GM18502 (cell line): Measurements from ENCODE around the gene LLGL2.

Experiments
- ATAC-seq: cut with Tn5 transposase; IDR thresholded peaks from one replicate; pipeline ENCODE4 v1.9.1; 2021; ENCODE audit warnings: mild to moderate bottlenecking; ENCODE audit not compliant: unreplicated experiment, poor library complexity

LLGL2 gene

DNA sequence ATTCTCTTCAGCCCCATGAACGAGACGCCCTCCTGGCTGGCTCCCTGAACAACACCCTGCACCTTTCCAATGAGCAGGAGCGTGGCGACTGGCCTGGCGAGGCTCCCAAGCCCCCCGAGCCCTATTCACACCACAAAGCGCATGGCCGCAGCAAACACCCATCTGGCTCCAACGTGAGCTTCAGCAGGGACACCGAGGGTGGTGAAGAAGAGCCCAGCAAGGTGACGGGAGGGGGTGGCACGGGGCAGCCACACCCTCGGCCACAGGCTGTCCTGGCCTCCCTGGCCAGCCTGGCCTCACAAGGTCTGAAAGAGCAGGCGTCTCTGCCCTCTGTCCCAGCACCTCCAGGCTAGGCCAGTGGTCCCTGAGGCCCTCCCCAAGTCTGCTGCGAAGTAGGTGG lies 33.8 kb upstream of the LLGL2 start:
- ATAC-seq = no peak

- ATAC-seq = no peak
Measured at GRCh38 chr17:75492555-75493168, 32.8 kb upstream of the LLGL2 start.

DNA sequence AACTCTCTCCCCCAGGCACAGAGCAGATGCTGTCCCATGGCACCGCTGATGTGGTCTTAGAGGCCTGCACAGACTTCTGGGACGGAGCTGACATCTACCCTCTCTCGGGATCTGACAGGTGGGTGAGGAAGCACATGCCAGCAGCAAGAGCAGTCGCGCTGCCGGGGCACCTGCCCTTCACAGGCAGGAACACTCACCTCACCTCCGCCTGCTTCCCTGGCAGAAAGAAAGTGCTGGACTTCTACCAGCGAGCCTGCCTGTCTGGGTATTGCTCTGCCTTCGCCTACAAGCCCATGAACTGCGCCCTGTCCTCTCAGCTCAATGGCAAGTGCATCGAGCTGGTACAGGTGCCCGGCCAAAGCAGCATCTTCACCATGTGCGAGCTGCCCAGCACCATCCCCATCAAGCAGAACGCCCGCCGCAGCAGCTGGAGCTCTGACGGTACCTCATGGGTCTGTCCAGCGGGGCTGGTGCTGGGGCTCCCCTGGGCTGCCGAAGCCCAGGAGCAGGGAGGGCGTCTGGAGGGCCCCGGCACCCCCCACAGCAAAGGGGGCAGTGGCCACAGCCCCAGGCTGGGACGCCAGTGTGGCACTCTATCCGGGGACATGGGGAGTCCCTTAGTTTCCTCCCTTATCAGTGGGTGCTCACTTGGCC lies 31.9 kb upstream of the LLGL2 start:
- ATAC-seq = no peak

DNA sequence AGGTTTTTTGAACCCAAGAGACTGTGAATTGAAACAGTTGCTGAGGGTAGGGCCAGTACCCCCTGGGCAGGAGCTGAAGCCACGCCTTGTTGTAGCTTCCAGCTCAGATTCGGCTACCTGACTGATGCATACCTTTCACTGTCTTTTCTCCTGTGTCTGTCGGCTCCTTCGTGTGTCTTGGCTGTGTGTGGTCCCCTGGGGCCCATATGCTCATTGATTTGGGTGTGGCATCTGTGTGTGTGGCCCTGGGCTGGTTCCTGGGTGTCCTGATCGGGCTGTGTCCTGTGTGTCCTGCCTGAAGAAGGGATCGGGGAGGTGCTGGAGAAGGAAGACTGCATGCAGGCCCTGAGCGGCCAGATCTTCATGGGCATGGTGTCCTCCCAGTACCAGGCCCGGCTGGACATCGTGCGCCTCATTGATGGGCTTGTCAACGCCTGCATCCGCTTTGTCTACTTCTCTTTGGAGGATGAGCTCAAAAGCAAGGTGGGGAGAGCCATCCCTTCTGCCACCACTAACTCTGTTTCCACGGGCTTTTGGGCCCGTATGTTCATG lies 31.1 kb upstream of the LLGL2 start:
- ATAC-seq = no peak

DNA sequence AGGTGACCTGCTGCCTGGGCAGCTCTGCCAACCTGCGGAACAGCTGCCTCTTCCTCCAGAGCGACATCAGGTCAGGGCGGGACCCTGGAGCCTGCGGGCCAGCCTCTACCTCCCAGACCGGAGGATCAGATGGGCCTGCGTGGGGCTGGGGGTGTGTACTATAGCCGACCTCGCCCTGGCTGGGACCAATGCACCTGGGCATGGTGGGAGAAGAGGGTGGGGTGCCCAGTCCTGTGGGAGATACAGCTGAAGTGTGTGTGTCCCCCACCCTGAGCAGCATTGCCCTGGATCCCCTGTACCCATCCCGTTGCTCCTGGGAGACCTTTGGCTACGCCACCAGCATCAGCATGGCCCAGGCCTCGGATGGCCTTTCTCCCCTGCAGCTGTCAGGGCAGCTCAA lies 29.5 kb upstream of the LLGL2 start:
- no peak for ATAC-seq

DNA sequence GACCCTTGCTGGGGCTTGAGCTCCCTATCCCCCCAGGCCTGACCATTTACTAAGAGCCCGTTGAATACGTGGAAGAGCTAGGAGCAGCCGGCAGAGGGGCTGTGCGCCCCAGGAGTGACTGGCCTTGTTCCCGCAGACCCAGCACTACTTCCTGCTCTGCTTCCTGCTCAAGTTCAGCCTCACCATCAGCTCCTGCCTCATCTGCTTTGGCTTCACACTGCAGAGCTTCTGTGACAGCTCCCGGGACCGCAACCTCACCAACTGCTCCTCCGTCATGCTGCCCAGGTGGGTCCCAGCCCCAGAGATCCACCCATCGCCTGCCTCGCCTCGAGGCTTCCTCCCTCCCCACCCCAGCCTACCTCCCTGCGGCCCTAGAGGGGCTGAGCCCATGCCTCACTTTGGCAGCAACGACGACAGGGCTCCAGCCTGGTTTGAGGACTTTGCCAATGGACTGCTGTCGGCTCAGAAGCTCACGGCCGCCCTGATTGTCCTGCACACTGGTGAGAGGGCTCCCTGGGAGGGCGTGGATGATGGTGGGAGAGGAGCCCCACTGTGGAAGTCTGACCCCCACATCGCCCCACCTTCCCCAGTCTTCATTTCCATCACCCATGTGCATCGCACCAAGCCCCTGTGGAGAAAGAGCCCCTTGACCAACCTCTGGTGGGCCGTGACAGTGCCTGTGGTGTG lies 27.3 kb upstream of the LLGL2 start:
- ATAC-seq = no peak

- ATAC-seq = no peak
Measured at GRCh38 chr17:75498726-75499213, 26.7 kb upstream of the LLGL2 start.

GRCh38 chr17:75499313-75500022 lies 26.0 kb upstream of the LLGL2 start:
- no peak for ATAC-seq

- ATAC-seq = no peak
Measured at GRCh38 chr17:75500419-75501216, 24.9 kb upstream of the LLGL2 start.

DNA sequence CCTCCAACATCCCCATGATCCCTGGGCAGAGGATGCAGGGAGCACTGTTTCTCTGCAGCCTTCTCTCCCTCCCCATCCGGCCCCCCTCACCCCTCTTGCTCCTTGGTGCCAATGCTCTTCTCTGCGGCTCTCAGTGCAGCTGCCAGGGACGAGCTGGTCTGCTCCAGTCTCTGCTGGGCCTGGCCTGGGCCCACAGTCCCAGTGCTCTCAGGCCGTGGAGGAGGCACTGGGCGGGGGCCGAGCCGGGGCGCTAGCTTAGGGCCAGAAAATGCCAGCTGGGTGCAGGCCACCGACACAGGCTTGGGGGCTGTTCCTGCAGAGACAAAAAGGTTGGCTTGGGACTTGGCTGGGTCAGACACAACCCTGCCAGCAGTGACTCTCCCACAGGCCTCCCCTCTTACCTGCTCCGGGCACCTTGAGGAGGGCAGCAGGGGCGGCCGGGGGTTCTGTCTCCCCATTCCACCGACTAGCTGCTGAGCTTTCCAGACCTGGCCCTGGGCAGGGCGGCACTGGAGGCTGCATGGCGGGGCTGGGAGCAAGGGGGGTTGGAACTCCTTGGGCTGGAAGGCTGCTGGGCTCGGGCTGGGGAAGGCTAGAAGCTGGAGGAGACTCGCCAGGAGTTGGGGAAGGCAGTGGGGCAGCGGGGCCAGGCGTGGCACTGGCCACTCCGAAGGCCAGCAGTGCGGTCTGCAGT lies 24.0 kb upstream of the LLGL2 start:
- ATAC-seq = no peak

GRCh38 chr17:75502072-75502720 lies 23.3 kb upstream of the LLGL2 start:
- no peak for ATAC-seq

GRCh38 chr17:75502721-75503329 lies 22.7 kb upstream of the LLGL2 start:
- ATAC-seq = no peak

- no peak for ATAC-seq
Measured at GRCh38 chr17:75503337-75503950, 22.1 kb upstream of the LLGL2 start.

- no peak for ATAC-seq
Measured at GRCh38 chr17:75503976-75504346, 21.5 kb upstream of the LLGL2 start.

DNA sequence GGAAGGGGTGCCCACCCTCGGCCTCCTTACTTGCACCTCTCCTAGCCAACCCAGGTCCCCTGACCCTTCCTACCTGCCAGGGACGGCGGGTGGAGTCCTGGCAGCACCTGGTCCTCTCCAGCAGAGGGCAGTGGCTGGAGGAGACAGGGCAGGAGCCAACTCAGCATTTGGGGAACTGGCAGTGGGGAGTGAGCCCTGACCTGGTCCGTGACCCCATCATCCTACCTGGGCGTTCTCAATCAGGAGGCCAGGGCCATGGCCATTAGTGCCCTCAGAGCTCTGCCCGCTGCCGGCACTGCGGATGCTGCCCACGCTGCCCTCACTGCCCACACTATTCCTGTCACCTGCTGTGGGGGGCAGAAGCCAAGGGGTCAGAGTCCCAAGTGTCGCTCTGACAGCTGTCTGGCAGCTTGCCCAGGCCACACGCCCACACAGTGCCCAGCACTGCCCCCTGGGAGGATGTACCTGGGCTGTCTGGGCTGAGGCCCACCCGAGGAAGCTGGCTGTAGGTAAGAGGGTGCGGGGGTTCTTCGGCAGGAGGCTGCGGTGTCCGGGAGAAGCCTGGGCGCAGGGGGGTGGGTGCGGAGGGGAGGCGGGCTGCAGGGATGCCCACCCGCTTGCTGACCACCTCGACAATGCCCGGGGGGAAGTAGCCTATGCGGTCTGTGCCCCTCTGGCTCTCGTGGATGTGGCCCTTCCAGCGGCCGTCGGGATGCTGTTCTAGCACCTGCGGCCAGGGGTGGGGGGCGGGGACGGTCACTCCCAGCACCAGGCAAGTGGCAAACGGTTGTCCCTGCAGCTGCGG lies 20.9 kb upstream of the LLGL2 start:
- ATAC-seq = no peak

DNA sequence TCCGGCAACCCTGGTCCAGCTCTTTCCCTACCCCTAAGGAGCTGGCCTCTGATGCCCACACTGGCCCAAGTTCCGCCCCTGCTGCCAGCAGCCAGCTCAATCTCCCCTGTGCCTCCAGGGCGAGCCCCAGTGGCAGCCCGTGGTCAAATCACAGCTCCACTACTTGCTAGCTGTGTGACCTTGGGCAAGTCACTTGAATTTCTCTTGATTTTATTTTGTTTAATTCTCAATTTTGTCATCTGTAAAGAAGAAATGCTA lies 20.4 kb upstream of the LLGL2 start:
- no peak for ATAC-seq

DNA sequence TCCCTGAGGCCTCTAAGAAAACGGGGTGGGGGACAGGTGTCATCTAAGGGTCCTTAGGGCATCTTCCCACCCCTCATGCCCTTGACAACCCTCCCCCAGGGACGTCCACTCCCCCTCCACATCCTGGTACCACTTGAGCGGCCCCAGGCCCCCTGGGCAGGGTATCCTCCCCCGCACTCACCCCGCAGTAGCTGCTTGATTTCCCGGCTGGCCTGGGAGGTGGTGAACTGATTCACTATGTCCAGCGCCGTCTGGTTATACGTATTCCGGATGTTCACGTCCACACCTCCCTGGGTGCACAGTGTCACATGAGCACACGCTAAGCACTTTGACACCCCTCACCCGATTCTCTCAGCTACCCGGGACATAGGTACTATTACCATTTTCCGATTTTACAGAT lies 19.9 kb upstream of the LLGL2 start:
- ATAC-seq = no peak

DNA sequence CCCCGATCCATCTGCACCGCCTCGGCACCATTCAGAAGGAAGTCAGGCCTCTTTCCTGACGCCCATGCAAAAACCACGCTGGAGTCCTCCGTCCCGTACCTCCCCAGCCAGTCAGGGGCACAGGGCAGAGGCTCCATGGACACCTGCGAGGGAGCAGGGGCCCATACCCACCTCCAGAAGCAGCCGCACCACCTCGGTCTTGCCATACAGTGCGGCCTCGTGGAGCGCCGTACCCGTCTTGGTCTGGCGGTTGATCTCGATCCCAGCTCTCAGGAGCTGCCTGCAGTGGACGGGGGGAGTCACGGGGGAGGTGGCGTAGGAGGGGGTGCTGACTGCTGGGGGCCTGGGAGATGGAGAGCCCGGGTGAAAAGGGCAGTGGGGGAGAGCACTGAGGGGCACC lies 19.4 kb upstream of the LLGL2 start:
- no peak for ATAC-seq
